HEK293 (cell line): ENCODE data around the gene SIRT1.

Experiments used
- CTCF ChIP-seq: fragments of 450-650 bp; formaldehyde crosslinking; IDR thresholded peaks from 2 replicates; pipeline ENCODE4 v1.5.1; 2016; ENCODE audit warnings: missing biosample characterization, missing genetic modification characterization
- ELK4 ChIP-seq: IDR thresholded peaks from 2 replicates; pipeline ENCODE4 v1.6.1; 2011; ENCODE audit warnings: mild to moderate bottlenecking, low read depth, low read length, borderline replicate concordance
- MYNN ChIP-seq: fragments of 450-650 bp; formaldehyde crosslinking; IDR thresholded peaks from 2 replicates; pipeline ENCODE4 v1.5.1; 2016; ENCODE audit warnings: missing biosample characterization, missing genetic modification characterization, borderline replicate concordance
- SP2 ChIP-seq: fragments of 450-650 bp; formaldehyde crosslinking; IDR thresholded peaks from 2 replicates; pipeline ENCODE4 v1.5.1; 2016; ENCODE audit warnings: missing biosample characterization, missing genetic modification characterization
- ZNF140 ChIP-seq: fragments of 450-650 bp; formaldehyde crosslinking; IDR thresholded peaks from 2 replicates; pipeline ENCODE4 v1.5.1; 2016; ENCODE audit warnings: missing biosample characterization, missing genetic modification characterization
- ZNF610 ChIP-seq: fragments of 450-650 bp; formaldehyde crosslinking; IDR thresholded peaks from 2 replicates; pipeline ENCODE4 v1.5.1; 2016; ENCODE audit warnings: missing biosample characterization, missing genetic modification characterization, borderline replicate concordance
- ZNF692 ChIP-seq: fragments of 450-650 bp; formaldehyde crosslinking; IDR thresholded peaks from 2 replicates; pipeline ENCODE4 v1.5.1; 2016; ENCODE audit warnings: missing biosample characterization, missing genetic modification characterization

- TF ChIP-seq SP2 (no peak), ELK4 (no peak), CTCF (tag by site-specific recombination) (no peak), ZNF692 (no peak), MYNN (tag by site-specific recombination) (no peak), ZNF610 (no peak), ZNF140 (no peak)
Measured at GRCh38 chr10:67883710-67884312, 645 bp upstream of the SIRT1 start.
